GM20000 (cell line): ENCODE results near the gene NAV2.

Experiments
- DNase-seq: peaks from one replicate; pipeline ENCODE4 v3.0.0; 2012; ENCODE audit warnings: low spot score
- CTCF ChIP-seq: IDR thresholded peaks from 2 replicates; pipeline ENCODE4 v1.5.1; 2012; ENCODE audit warnings: mild to moderate bottlenecking, control low read depth; ENCODE audit errors: extremely low read depth, missing control alignments

NAV2 gene

GRCh38 chr11:19873730-19874129 lies 161.1 kb downstream of the NAV2 start:
- TF ChIP-seq CTCF, result no peak
- no peak for DNase-seq

GRCh38 chr11:19874266-19874665 lies 161.6 kb downstream of the NAV2 start:
- DNase-seq, result no peak
- TF ChIP-seq CTCF, result no peak

- no peak for TF ChIP-seq CTCF
- DNase-seq, result no peak
Measured at GRCh38 chr11:19876750-19877149, 164.1 kb downstream of the NAV2 start.

GRCh38 chr11:19878520-19878919 lies 165.9 kb downstream of the NAV2 start:
- DNase-seq, result no peak

GRCh38 chr11:19879307-19880087 lies 166.9 kb downstream of the NAV2 start:
- DNase-seq, result no peak

More at GRCh38 chr11:19878520-19878919, 165.9 kb downstream of the NAV2 start:
- no peak for TF ChIP-seq CTCF

GRCh38 chr11:19880088-19880345 lies 167.4 kb downstream of the NAV2 start:
- no peak for TF ChIP-seq CTCF
- no peak for DNase-seq

More at GRCh38 chr11:19879307-19880087, 166.9 kb downstream of the NAV2 start:
- no peak for TF ChIP-seq CTCF

- no peak for DNase-seq
- TF ChIP-seq CTCF, result no peak
Measured at GRCh38 chr11:19881177-19881576, 168.5 kb downstream of the NAV2 start.
